Measurements from ENCODE around the gene LOC101059915.

LOC101059915 gene

DNA sequence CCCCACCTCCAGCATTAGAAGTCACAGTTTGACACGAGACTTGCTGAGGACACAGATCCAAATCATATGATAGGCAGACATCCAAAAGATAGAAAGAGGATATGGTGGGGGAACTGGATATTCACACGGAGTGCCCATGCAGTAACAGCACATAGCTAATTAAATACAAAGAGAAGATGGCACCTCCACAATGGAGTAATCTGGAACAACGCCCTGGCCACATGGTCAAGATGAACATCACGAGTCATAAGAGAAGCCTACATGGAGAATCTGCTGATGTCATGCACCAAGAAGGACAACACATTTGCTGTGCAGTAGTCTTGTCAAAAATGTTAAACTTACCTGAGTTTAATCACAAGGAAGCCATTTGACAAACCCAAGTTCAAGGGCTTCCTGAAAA is 10.1 kb upstream of the LOC101059915 start:
- peaks cover 5% of the 10 kb centered on the region for H4K20me1 ChIP-seq (ENCODE audit: control insufficient read depth, extremely low read depth, insufficient read depth, low read length)
- no peak for DNase-seq (ENCODE audit: low read depth, low spot score)
- no peak overlapping the region for H3K4me2 ChIP-seq (ENCODE audit: control insufficient read depth, extremely low read depth, insufficient read depth, low read depth, low read length)
- no peaks in the 10 kb centered on the region for H3K36me3 ChIP-seq (ENCODE audit: control insufficient read depth in 2 of 2, extremely low read depth in 1 of 2, insufficient read depth in 2 of 2, low read length in 2 of 2)
- dilution Hi-C loops (cut with MboI; ENCODE audit: extremely low pct_ligation_motif_present, low sequenced_read_pairs): no loop called here
- FAIRE-seq: no peak
- H3K79me2 ChIP-seq (ENCODE audit: control insufficient read depth, insufficient read depth, low read length): no peaks in the 10 kb centered on the region
- no peaks in the 10 kb centered on the region for H3K27me3 ChIP-seq (ENCODE audit: control insufficient read depth, extremely low read depth, insufficient read depth, low read length)
- no peak overlapping the region for H3K9ac ChIP-seq (ENCODE audit: control insufficient read depth, extremely low read depth, insufficient read depth, low read length)
- H3K4me1 ChIP-seq (ENCODE audit: control insufficient read depth, extremely low read depth, insufficient read depth, low read length): peaks cover 7% of the 10 kb centered on the region
- TF ChIP-seq, protein P1, sequence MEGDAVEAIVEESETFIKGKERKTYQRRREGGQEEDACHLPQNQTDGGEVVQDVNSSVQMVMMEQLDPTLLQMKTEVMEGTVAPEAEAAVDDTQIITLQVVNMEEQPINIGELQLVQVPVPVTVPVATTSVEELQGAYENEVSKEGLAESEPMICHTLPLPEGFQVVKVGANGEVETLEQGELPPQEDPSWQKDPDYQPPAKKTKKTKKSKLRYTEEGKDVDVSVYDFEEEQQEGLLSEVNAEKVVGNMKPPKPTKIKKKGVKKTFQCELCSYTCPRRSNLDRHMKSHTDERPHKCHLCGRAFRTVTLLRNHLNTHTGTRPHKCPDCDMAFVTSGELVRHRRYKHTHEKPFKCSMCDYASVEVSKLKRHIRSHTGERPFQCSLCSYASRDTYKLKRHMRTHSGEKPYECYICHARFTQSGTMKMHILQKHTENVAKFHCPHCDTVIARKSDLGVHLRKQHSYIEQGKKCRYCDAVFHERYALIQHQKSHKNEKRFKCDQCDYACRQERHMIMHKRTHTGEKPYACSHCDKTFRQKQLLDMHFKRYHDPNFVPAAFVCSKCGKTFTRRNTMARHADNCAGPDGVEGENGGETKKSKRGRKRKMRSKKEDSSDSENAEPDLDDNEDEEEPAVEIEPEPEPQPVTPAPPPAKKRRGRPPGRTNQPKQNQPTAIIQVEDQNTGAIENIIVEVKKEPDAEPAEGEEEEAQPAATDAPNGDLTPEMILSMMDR (optimal IDR thresholded peaks at IDR 0.05 in 1 of 3, IDR thresholded peaks at IDR 0.05 in 1 of 3, conservative IDR thresholded peaks at IDR 0.05 in 1 of 3; ENCODE audit: extremely low read depth in 1 of 3, insufficient read depth in 2 of 3, low read length in 3 of 3): no peak
- TF ChIP-seq EZH2 (IDR thresholded peaks at IDR 0.05; ENCODE audit: low read length): no peak
- no peak overlapping the region for H3K4me3 ChIP-seq (ENCODE audit: control insufficient read depth in 2 of 3, extremely low read depth in 1 of 3, insufficient read depth in 2 of 3, low read depth in 1 of 3, low read length in 3 of 3)
- H2AFZ ChIP-seq (ENCODE audit: control insufficient read depth, low read length): no peak overlapping the region
- no peaks in the 10 kb centered on the region for H3K9me1 ChIP-seq (ENCODE audit: control insufficient read depth, extremely low read depth, insufficient read depth, low read length)
- no peak overlapping the region for H3K27ac ChIP-seq (ENCODE audit: control insufficient read depth, insufficient read depth, low read length)
- no peaks in the 10 kb centered on the region for H3K9me3 ChIP-seq (ENCODE audit: control insufficient read depth, low read depth, low read length)

DNA sequence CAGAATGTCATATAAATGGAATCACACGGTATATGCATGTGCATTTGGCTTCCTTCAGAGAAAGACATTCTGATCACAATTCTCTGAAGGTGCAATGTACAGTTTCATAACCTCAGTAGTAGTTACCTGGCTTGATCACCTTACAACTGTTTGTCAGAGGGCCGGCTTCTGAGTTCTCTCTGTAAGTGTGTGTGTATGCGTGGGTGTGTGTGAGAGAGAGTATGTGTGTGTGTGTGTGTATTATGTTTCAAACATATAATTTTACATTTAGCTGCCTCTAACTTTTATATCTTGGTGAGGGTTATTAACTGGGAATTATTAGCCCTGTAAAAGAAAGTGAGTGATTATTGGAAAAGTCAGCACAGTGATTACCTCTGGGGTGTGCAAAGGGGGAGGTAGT is 8.0 kb upstream of the LOC101059915 start:
- dilution Hi-C loops (cut with MboI; ENCODE audit: extremely low pct_ligation_motif_present, low sequenced_read_pairs): no loop called here
- H4K20me1 ChIP-seq (ENCODE audit: control insufficient read depth, extremely low read depth, insufficient read depth, low read length): peaks cover 5% of the 10 kb centered on the region
- no peak overlapping the region for H2AFZ ChIP-seq (ENCODE audit: control insufficient read depth, low read length)
- H3K4me2 ChIP-seq (ENCODE audit: control insufficient read depth, extremely low read depth, insufficient read depth, low read depth, low read length): no peak overlapping the region
- H3K9ac ChIP-seq (ENCODE audit: control insufficient read depth, extremely low read depth, insufficient read depth, low read length): no peak overlapping the region
- no peaks in the 10 kb centered on the region for H3K27me3 ChIP-seq (ENCODE audit: control insufficient read depth, extremely low read depth, insufficient read depth, low read length)
- no peaks in the 10 kb centered on the region for H3K9me1 ChIP-seq (ENCODE audit: control insufficient read depth, extremely low read depth, insufficient read depth, low read length)
- H3K27ac ChIP-seq (ENCODE audit: control insufficient read depth, insufficient read depth, low read length): no peak overlapping the region
- FAIRE-seq: no peak
- H3K36me3 ChIP-seq (ENCODE audit: control insufficient read depth in 2 of 2, extremely low read depth in 1 of 2, insufficient read depth in 2 of 2, low read length in 2 of 2): no peaks in the 10 kb centered on the region
- no peaks in the 10 kb centered on the region for H3K9me3 ChIP-seq (ENCODE audit: control insufficient read depth, low read depth, low read length)
- H3K79me2 ChIP-seq (ENCODE audit: control insufficient read depth, insufficient read depth, low read length): no peaks in the 10 kb centered on the region
- TF ChIP-seq, protein P1 (optimal IDR thresholded peaks at IDR 0.05 in 1 of 3, IDR thresholded peaks at IDR 0.05 in 1 of 3, conservative IDR thresholded peaks at IDR 0.05 in 1 of 3; ENCODE audit: extremely low read depth in 1 of 3, insufficient read depth in 2 of 3, low read length in 3 of 3): no peak
- no peak for TF ChIP-seq EZH2 (IDR thresholded peaks at IDR 0.05; ENCODE audit: low read length)
- H3K4me1 ChIP-seq (ENCODE audit: control insufficient read depth, extremely low read depth, insufficient read depth, low read length): peaks cover 13% of the 10 kb centered on the region
- no peak for DNase-seq (ENCODE audit: low read depth, low spot score)
- H3K4me3 ChIP-seq (ENCODE audit: control insufficient read depth in 2 of 3, extremely low read depth in 1 of 3, insufficient read depth in 2 of 3, low read depth in 1 of 3, low read length in 3 of 3): no peak overlapping the region
